WERI-Rb-1 (cell line): ENCODE results near the gene ACSS2.
"Not testable (repeated sequence)": the region's sequence is repeated elsewhere in the genome, so short reads cannot be mapped to it uniquely, and the experiment has no call there.

Experiments used
- DNase-seq: peaks from one replicate; pipeline ENCODE4 v3.0.0-alpha.2; 2020
- H3K27ac ChIP-seq: fragments of 250-450 bp; sonication (Bioruptor Pico); 2 replicates; pipeline ENCODE4 v1.5.1; 2020; ENCODE audit warnings: mild to moderate bottlenecking, moderate library complexity
- H3K27me3 ChIP-seq: fragments of 250-450 bp; sonication (Bioruptor Pico); 2 replicates; pipeline ENCODE4 v1.5.1; 2021; ENCODE audit warnings: mild to moderate bottlenecking, low read depth, moderate library complexity; ENCODE audit not compliant: insufficient read depth, severe bottlenecking
- H3K36me3 ChIP-seq: fragments of 250-450 bp; sonication (Bioruptor Pico); 2 replicates; pipeline ENCODE4 v1.5.1; 2020; ENCODE audit warnings: mild to moderate bottlenecking, moderate library complexity
- H3K4me3 ChIP-seq: 2 replicates; pipeline ENCODE4 v1.5.1; 2011; ENCODE audit warnings: low read depth, mild to moderate bottlenecking, control low read depth, low read length
- H3K9me3 ChIP-seq: fragments of 250-450 bp; sonication (Bioruptor Pico); 2 replicates; pipeline ENCODE4 v1.5.1; 2021; ENCODE audit warnings: mild to moderate bottlenecking, moderate library complexity; ENCODE audit not compliant: severe bottlenecking
- CTCF ChIP-seq: IDR thresholded peaks from 2 replicates; pipeline ENCODE4 v1.5.1; 2011; ENCODE audit warnings: low read depth, mild to moderate bottlenecking, control low read depth, inconsistent platforms, low read length

Gene ACSS2

GRCh38 chr20:34875642-34876405 lies 588 bp upstream of the ACSS2 start:
- peak; percentile 93 for DNase-seq
- no peak for TF ChIP-seq CTCF
- no peak overlapping the region for H3K27ac ChIP-seq

GRCh38 chr20:34880215-34880850 lies 3.9 kb downstream of the ACSS2 start:
- Histone ChIP-seq H3K27me3 (no peaks in the 10 kb centered on the region), H3K36me3 (no peaks in the 10 kb centered on the region), H3K9me3 (no peaks in the 10 kb centered on the region), H3K27ac (no peak overlapping the region), H3K4me3 (no peak overlapping the region)
- no peak for TF ChIP-seq CTCF
- DNase-seq = no peak

More at GRCh38 chr20:34875642-34876405, 588 bp upstream of the ACSS2 start:
- Histone ChIP-seq H3K9me3 (no peaks in the 10 kb centered on the region), H3K36me3 (no peaks in the 10 kb centered on the region), H3K27me3 (no peaks in the 10 kb centered on the region), H3K4me3 (0 out of 2 replicates have a peak overlapping the region, but pooled peaks have one; percentile 0)

- not testable (repeated sequence) for H3K27ac ChIP-seq, DNase-seq, H3K4me3 ChIP-seq, H3K9me3 ChIP-seq, H3K27me3 ChIP-seq, H3K36me3 ChIP-seq
Measured at GRCh38 chr20:34880971-34881370, 4.6 kb downstream of the ACSS2 start.

- no peak for TF ChIP-seq CTCF
- Histone ChIP-seq H3K27ac (no peak overlapping the region), H3K36me3 (no peaks in the 10 kb centered on the region), H3K9me3 (no peaks in the 10 kb centered on the region), H3K4me3 (no peak overlapping the region), H3K27me3 (no peaks in the 10 kb centered on the region)
- no peak for DNase-seq
Measured at GRCh38 chr20:34881689-34882088, 5.3 kb downstream of the ACSS2 start.

- H3K27me3 ChIP-seq = no peaks in the 10 kb centered on the region
- DNase-seq = no peak
Measured at GRCh38 chr20:34883087-34883688, 6.8 kb downstream of the ACSS2 start.

More at GRCh38 chr20:34883087-34883688, 6.8 kb downstream of the ACSS2 start:
- TF ChIP-seq CTCF = no peak
- H3K27ac ChIP-seq = no peak overlapping the region
- H3K9me3 ChIP-seq = no peaks in the 10 kb centered on the region
- no peaks in the 10 kb centered on the region for H3K36me3 ChIP-seq
- no peak overlapping the region for H3K4me3 ChIP-seq
